IPS DF 4.7 (cell line): Measurements from ENCODE around the gene COX15.
A peak's percentile ranks its signal among the peaks of the same experiment; 100 is the strongest.
"Not testable (repeated sequence)": the region's sequence is repeated elsewhere in the genome, so short reads cannot be mapped to it uniquely, and the experiment has no call there.

ENCODE experiments used
- DNase-seq: peaks from one replicate; pipeline ENCODE4 v3.0.0-alpha.2; 2013; ENCODE audit warnings: low spot score; ENCODE audit errors: extremely low read depth

Gene COX15

GRCh38 chr10:99740933-99741559, 9.1 kb upstream of the COX15 start:
- no peak for DNase-seq

GRCh38 chr10:99740260-99740659, 8.3 kb upstream of the COX15 start:
- DNase-seq = no peak

GRCh38 chr10:99734111-99734510, 2.2 kb upstream of the COX15 start:
- DNase-seq = not testable (repeated sequence)

- DNase-seq = no peak
These were observed 1.4 kb upstream of the COX15 start for GRCh38 chr10:99733366-99733765.

GRCh38 chr10:99731306-99732032, 458 bp downstream of the COX15 start:
- DNase-seq = no peak

- no peak for DNase-seq
These were observed 1.9 kb downstream of the COX15 start for GRCh38 chr10:99730026-99730425.

GRCh38 chr10:99720387-99720786, 11.5 kb downstream of the COX15 start:
- DNase-seq = no peak

- DNase-seq = no peak
These were observed 17.5 kb downstream of the COX15 start for GRCh38 chr10:99714446-99714845.

GRCh38 chr10:99711129-99711719, 20.7 kb downstream of the COX15 start:
- peak; percentile 14 for DNase-seq

GRCh38 chr10:99709480-99710229, 22.3 kb downstream of the COX15 start:
- DNase-seq = no peak

- no peak for DNase-seq
These were observed 23.4 kb downstream of the COX15 start for GRCh38 chr10:99708428-99709012.

- no peak for DNase-seq
These were observed 31.3 kb downstream of the COX15 start for GRCh38 chr10:99700649-99701048.

GRCh38 chr10:99698504-99699080, 33.3 kb downstream of the COX15 start:
- DNase-seq = no peak

GRCh38 chr10:99695761-99696160, 36.2 kb downstream of the COX15 start:
- no peak for DNase-seq

- no peak for DNase-seq
These were observed 37.9 kb downstream of the COX15 start for GRCh38 chr10:99693933-99694583.

GRCh38 chr10:99689461-99689860, 42.5 kb downstream of the COX15 start:
- DNase-seq = no peak

- no peak for DNase-seq
These were observed 46.3 kb downstream of the COX15 start for GRCh38 chr10:99685597-99685967.

- no peak for DNase-seq
These were observed 49.2 kb downstream of the COX15 start for GRCh38 chr10:99682752-99683151.
